Vagina (tissue), 2 donors: ENCODE data around the gene PSMB9. TPM values are rescaled to one million over a fixed set of nuclear protein-coding genes. Genes with fewer than 3 reads are reported as not detected.
A peak's percentile ranks its signal among the peaks of the same experiment; 100 is the strongest.
"Not testable (repeated sequence)": the region's sequence is repeated elsewhere in the genome, so short reads cannot be mapped to it uniquely, and the experiment has no call there.

ENCODE experiments used
- DNase-seq, 2 donors: peaks; one replicate each; pipeline ENCODE4 v3.0.0-alpha.2; 2017; ENCODE audit errors: extremely low spot score in 2 of 2
- H3K27ac ChIP-seq: fragments of 200-600 bp; sonication (generic); one replicate; pipeline ENCODE4 v1.5.1; 2019
- H3K27me3 ChIP-seq: fragments of 200-600 bp; sonication (generic); one replicate; pipeline ENCODE4 v1.5.1; 2019
- H3K36me3 ChIP-seq, 2 donors: fragments of 200-600 bp; sonication (generic); one replicate each; pipeline ENCODE4 v1.5.1; 2017 to 2019
- H3K4me1 ChIP-seq: fragments of 200-600 bp; sonication (generic); one replicate; pipeline ENCODE4 v1.5.1; 2019
- H3K4me3 ChIP-seq, 2 donors: fragments of 200-600 bp; sonication (generic); 1 replicate in 1 of 2; 2 replicates in 1 of 2; pipeline ENCODE4 v1.5.1; 2016 to 2019
- H3K9me3 ChIP-seq: fragments of 200-600 bp; sonication (generic); one replicate; pipeline ENCODE4 v1.5.1; 2019
- POLR2A ChIP-seq, 2 donors: fragments of 450-650 bp; IDR thresholded peaks; one replicate each; pipeline ENCODE4 v1.6.1; 2017; ENCODE audit warnings: antibody characterized with exemption in 2 of 2, mild to moderate bottlenecking in 2 of 2, moderate library complexity in 2 of 2
- POLR2AphosphoS5 ChIP-seq, 2 donors: sonication (generic); formaldehyde crosslinking; IDR thresholded peaks; one replicate each; pipeline ENCODE4 v1.9.0; 2017; ENCODE audit warnings: antibody characterized with exemption in 2 of 2, mild to moderate bottlenecking in 2 of 2, low read depth in 1 of 2; ENCODE audit not compliant: insufficient read depth in 1 of 2
- intact Hi-C: fragments of 100-400 bp; cut with DNase I; formaldehyde crosslinking; loops from one replicate; pipeline ENCODE4 v1.15.1; 2023
- total RNA-seq: library from RNA; depleted of rRNA; stranded (reverse); fragments of >200 nt; gene quantifications from one replicate; pipeline ENCODE4 v1.2.3, GENCODE V29; 2016
- TF ChIP-seq, protein P1 (sequence below), 3 experiments: fragments of 450-650 bp in 2 of 3; fragments of 200-600 bp in 1 of 3; sonication (generic) in 1 of 3; IDR thresholded peaks; one replicate each; pipeline ENCODE4 v1.5.1; 2017 to 2019; ENCODE audit warnings: antibody characterized with exemption in 3 of 3, mild to moderate bottlenecking in 2 of 3, moderate library complexity in 2 of 3

PSMB9 gene
- total RNA-seq, 1 donor from 2014 or later, result 19.6 TPM

DNA sequence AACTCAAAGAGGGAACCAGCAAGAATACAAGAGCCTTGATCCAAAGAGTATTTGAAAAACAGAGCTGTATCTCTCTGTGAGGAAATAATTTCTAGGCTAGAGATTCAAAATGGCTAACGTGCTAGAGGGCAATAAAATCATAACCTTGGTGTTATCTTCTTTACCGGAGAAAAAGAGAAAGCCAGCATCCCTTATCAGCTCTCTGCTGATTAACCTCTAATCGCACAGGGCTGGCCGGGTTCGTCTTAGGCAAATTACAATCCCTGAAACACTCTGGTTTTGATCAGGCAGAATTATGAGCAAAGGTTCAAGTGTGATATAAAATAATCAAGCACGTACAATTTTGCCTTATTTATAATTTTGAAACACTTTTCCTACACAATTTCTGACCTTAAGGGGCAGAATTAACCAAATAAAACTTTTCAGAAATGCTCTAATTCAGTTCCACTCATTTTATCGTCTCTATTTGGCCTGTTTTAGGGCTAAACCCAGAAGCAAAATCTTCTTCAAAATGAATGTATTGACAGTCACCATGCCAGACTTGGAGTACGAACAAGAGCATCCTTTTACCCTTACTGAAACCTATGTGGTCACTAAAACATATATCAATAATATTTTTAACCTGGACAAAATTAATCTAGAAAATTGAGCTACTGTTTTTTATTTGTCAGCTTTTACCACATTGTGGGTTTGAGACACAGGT lies 13.7 kb downstream of the PSMB9 start:
- Histone ChIP-seq H3K9me3 (no peaks in the 10 kb centered on the region), H3K4me3 (no peak overlapping the region), H3K27ac (no peak overlapping the region), H3K4me1 (no peaks in the 10 kb centered on the region), H3K27me3 (no peaks in the 10 kb centered on the region), H3K36me3 (no peaks in the 10 kb centered on the region)
- intact Hi-C loops, result loop anchor here (5.0 kb wide), 1 partner anchor 40 kb away; no protein-coding TSS in a partner anchor
- TF ChIP-seq, protein P1, sequence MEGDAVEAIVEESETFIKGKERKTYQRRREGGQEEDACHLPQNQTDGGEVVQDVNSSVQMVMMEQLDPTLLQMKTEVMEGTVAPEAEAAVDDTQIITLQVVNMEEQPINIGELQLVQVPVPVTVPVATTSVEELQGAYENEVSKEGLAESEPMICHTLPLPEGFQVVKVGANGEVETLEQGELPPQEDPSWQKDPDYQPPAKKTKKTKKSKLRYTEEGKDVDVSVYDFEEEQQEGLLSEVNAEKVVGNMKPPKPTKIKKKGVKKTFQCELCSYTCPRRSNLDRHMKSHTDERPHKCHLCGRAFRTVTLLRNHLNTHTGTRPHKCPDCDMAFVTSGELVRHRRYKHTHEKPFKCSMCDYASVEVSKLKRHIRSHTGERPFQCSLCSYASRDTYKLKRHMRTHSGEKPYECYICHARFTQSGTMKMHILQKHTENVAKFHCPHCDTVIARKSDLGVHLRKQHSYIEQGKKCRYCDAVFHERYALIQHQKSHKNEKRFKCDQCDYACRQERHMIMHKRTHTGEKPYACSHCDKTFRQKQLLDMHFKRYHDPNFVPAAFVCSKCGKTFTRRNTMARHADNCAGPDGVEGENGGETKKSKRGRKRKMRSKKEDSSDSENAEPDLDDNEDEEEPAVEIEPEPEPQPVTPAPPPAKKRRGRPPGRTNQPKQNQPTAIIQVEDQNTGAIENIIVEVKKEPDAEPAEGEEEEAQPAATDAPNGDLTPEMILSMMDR (IDR thresholded peaks at IDR 0.05), result no peak
- TF ChIP-seq POLR2A (IDR thresholded peaks at IDR 0.05) (no peak), POLR2AphosphoS5 (IDR thresholded peaks at IDR 0.05; ENCODE audit: insufficient read depth in 1 of 2, low read depth in 1 of 2) (no peak)
- no peak for DNase-seq

DNA sequence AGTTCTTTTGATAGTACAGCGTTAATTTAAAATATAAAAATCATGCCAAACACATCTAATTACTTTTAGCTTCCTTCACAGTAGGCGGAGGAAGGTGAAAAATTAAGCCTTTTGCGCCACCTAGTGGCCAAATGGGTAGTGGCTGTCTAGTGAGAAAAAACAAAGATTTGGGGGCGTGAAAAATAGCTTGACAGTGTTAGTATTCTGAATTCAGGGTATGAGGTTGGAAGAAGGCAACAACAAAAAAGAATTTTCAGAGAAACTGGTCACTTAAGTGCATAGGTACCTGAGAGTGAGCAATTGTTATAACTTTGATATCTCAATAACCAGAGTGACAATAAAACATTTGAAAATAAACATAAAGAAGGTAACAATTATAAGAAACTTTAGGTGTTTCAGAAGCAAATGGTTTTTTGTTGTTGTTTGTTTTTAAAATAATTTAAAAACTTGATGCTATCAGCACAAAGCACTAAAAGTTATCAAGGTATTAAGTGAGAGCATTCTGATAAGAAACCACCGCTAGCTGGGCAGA lies 14.3 kb downstream of the PSMB9 start:
- TF ChIP-seq POLR2A (IDR thresholded peaks at IDR 0.05), result no peak
- peak in 1 of 2 donors; percentile 79 for TF ChIP-seq POLR2AphosphoS5 (IDR thresholded peaks at IDR 0.05; ENCODE audit: insufficient read depth in 1 of 2, low read depth in 1 of 2)
- TF ChIP-seq, protein P1 (IDR thresholded peaks at IDR 0.05), result peak; percentile 87 to 94 (median 92)
- H3K9me3 ChIP-seq, result no peaks in the 10 kb centered on the region
- H3K4me3 ChIP-seq, result no peak overlapping the region
- intact Hi-C loops, result loop anchor here (5.0 kb wide), 1 partner anchor 41 kb away; no protein-coding TSS in a partner anchor
- H3K27ac ChIP-seq, result no peak overlapping the region
- no peaks in the 10 kb centered on the region for H3K36me3 ChIP-seq
- no peak for DNase-seq
- H3K27me3 ChIP-seq, result no peaks in the 10 kb centered on the region
- H3K4me1 ChIP-seq, result no peaks in the 10 kb centered on the region

DNA sequence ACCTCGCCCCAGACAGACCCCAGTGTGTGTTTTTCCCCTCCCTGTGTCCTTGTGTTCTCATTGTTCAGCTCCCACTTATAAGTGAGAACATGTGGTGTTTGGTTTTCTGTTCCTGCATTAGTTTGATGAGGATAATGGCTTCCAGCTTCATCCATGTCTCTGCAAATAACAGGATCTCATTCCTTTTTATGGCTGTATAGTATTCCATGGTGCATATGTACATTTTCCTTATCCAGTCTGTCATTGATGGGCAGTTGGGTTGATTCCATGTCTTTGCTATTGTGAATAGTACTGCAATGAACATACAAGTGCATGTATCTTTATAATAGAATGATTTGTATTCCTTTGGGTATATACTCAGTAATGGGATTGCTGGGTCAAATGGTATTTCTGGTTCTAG lies 20.0 kb downstream of the PSMB9 start:
- H3K27ac ChIP-seq, H3K4me1 ChIP-seq, H3K4me3 ChIP-seq, intact Hi-C loops, H3K9me3 ChIP-seq, DNase-seq, H3K36me3 ChIP-seq, H3K27me3 ChIP-seq: not testable (repeated sequence)

GRCh38 chr6:32876603-32877002 lies 22.6 kb downstream of the PSMB9 start:
- H3K27me3 ChIP-seq, result no peaks in the 10 kb centered on the region
- H3K4me3 ChIP-seq, result no peak overlapping the region
- no peaks in the 10 kb centered on the region for H3K4me1 ChIP-seq
- TF ChIP-seq, protein P1 (IDR thresholded peaks at IDR 0.05), result no peak
- TF ChIP-seq POLR2AphosphoS5 (IDR thresholded peaks at IDR 0.05; ENCODE audit: insufficient read depth in 1 of 2, low read depth in 1 of 2) (no peak), POLR2A (IDR thresholded peaks at IDR 0.05) (no peak)
- no peaks in the 10 kb centered on the region for H3K36me3 ChIP-seq
- no peak overlapping the region for H3K27ac ChIP-seq
- H3K9me3 ChIP-seq, result no peaks in the 10 kb centered on the region
- no peak for DNase-seq
- intact Hi-C loops, result no loop called here

DNA sequence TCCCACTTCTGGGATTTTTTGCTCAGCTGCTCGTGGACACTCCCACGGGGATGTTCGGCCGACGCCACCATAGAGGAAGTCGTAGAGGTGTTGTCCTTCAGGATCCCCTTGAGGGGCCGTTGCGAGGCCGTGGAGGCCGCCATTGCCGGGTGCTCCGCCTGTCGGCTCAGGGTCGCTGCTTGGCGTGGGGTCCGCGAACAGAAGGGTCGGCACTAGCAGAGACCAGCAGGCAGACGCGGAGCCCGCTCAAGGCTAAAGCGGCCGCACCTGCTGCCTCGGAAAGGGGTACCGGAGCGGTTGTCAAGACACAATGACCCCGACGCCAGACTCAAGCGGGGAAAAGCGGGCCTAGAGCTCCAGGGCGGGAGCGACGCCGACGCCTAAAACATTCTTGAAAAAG lies 25.7 kb downstream of the PSMB9 start:
- no peak for DNase-seq
- Histone ChIP-seq H3K27ac (no peak overlapping the region), H3K4me1 (no peaks in the 10 kb centered on the region), H3K4me3 (no peak overlapping the region), H3K36me3 (no peaks in the 10 kb centered on the region), H3K9me3 (no peaks in the 10 kb centered on the region), H3K27me3 (no peaks in the 10 kb centered on the region)
- intact Hi-C loops, result loop anchor here (10.0 kb wide), 1 partner anchor 285 kb away; no protein-coding TSS in a partner anchor
- TF ChIP-seq, protein P1 (IDR thresholded peaks at IDR 0.05), result no peak
- no peak for TF ChIP-seq POLR2AphosphoS5 (IDR thresholded peaks at IDR 0.05; ENCODE audit: insufficient read depth in 1 of 2, low read depth in 1 of 2)
- TF ChIP-seq POLR2A (IDR thresholded peaks at IDR 0.05), result no peak

GRCh38 chr6:32880962-32881361 lies 27.0 kb downstream of the PSMB9 start:
- H3K9me3 ChIP-seq, H3K27me3 ChIP-seq, DNase-seq, H3K27ac ChIP-seq, H3K4me3 ChIP-seq, H3K4me1 ChIP-seq, H3K36me3 ChIP-seq: not testable (repeated sequence)
- intact Hi-C loops, result loop anchor here (10.0 kb wide), 1 partner anchor 284 kb away; no protein-coding TSS in a partner anchor
